Endothelial cell of umbilical vein (primary cell): ENCODE measurements around the gene ISX. TPM values are rescaled to one million over a fixed set of nuclear protein-coding genes. Genes with fewer than 3 reads are reported as not detected.

ENCODE experiments used
- BruUV-seq: library from RNA; stranded (reverse); fragments of 400-500 nt; replicated peaks from 2 replicates; lab custom pipeline; 2021; lab: Mats Ljungman, UMichigan
- CTCF ChIA-PET: fragments of 300-600, 350-600 bp; sonication (Branson Sonifier 250); formaldehyde crosslinking; loops from one replicate; lab custom pipeline; 2021; ENCODE audit warnings: antibody characterized with exemption, inconsistent platforms; lab: Charles Lee
- POLR2A ChIA-PET: fragments of 300-600, 350-600 bp; sonication (Branson Sonifier 250); formaldehyde crosslinking; loops from one replicate; lab custom pipeline; 2021; ENCODE audit warnings: antibody characterized with exemption, inconsistent platforms; lab: Charles Lee
- DNase-seq: peaks from one replicate; pipeline ENCODE4 v3.0.0-alpha.2; 2011; ENCODE audit warnings: low read depth, low spot score
- FAIRE-seq: peaks from 2 replicates; lab custom pipeline; 2011; peaks lifted over from hg19 to GRCh38; lab: Jason Lieb, UNC
- H2AFZ ChIP-seq: 2 replicates; pipeline ENCODE4 v1.6.0; 2012; ENCODE audit warnings: low read depth, low read length, control low read depth, inconsistent platforms
- H3K27ac ChIP-seq: 2 replicates; pipeline ENCODE4 v1.5.1; 2011; ENCODE audit warnings: low read depth, mild to moderate bottlenecking, control low read depth, low read length, moderate library complexity; ENCODE audit not compliant: insufficient read depth
- H3K27me3 ChIP-seq, 2 experiments: 2 replicates each; pipeline versions ENCODE4 v1.6.0 to v1.6.1; 2011; ENCODE audit warnings: low read length in 2 of 2, mixed read lengths in 1 of 2; ENCODE audit not compliant: control insufficient read depth in 2 of 2, insufficient read depth in 2 of 2
- H3K36me3 ChIP-seq, 2 experiments: 2 replicates in 1 of 2; 3 replicates in 1 of 2; pipeline ENCODE4 v1.5.1; 2011; ENCODE audit warnings: low read length in 2 of 2, mild to moderate bottlenecking in 1 of 2, moderate library complexity in 1 of 2; ENCODE audit not compliant: control insufficient read depth in 2 of 2, insufficient read depth in 2 of 2; ENCODE audit errors: extremely low read depth in 1 of 2
- H3K4me1 ChIP-seq: 3 replicates; pipeline ENCODE4 v1.5.1; 2011; ENCODE audit warnings: mild to moderate bottlenecking, low read length; ENCODE audit not compliant: control insufficient read depth, insufficient read depth; ENCODE audit errors: extremely low read depth
- H3K4me2 ChIP-seq: 2 replicates; pipeline ENCODE4 v1.6.1; 2011; ENCODE audit warnings: low read length, control low read depth, mixed read lengths; ENCODE audit not compliant: insufficient read depth
- H3K4me3 ChIP-seq, 3 experiments: fragments of 200-600 bp in 1 of 3; sonication (generic), shearing (Covaris generic) in 1 of 3; replicated peaks in 1 of 3; 2 replicates each; pipeline ENCODE4 v1.5.1; 2011 to 2016; ENCODE audit warnings: control low read depth in 3 of 3, low read length in 3 of 3, mild to moderate bottlenecking in 2 of 3, inconsistent platforms in 1 of 3, low read depth in 1 of 3, moderate library complexity in 1 of 3; ENCODE audit not compliant: insufficient read depth in 1 of 3
- H3K79me2 ChIP-seq: 2 replicates; pipeline ENCODE4 v1.6.0; 2012; ENCODE audit warnings: low read length, inconsistent platforms; ENCODE audit not compliant: control insufficient read depth, insufficient read depth
- H3K9ac ChIP-seq: replicated peaks from 2 replicates; pipeline ENCODE3; 2011; ENCODE audit warnings: low read length, control low read depth; ENCODE audit not compliant: insufficient read depth; ENCODE audit errors: extremely low read depth
- H3K9me1 ChIP-seq: replicated peaks from 3 replicates; pipeline ENCODE4 v1.6.0; 2011; ENCODE audit warnings: mild to moderate bottlenecking, low read length; ENCODE audit not compliant: control insufficient read depth, insufficient read depth; ENCODE audit errors: extremely low read depth
- H3K9me3 ChIP-seq: replicated peaks from 2 replicates; pipeline ENCODE4 v1.5.1; 2012; ENCODE audit warnings: low read length, inconsistent platforms; ENCODE audit not compliant: control insufficient read depth, insufficient read depth
- H4K20me1 ChIP-seq: replicated peaks from 2 replicates; pipeline ENCODE3; 2011; ENCODE audit warnings: mild to moderate bottlenecking, low read length; ENCODE audit not compliant: control insufficient read depth, insufficient read depth; ENCODE audit errors: extremely low read depth
- EZH2 ChIP-seq: IDR thresholded peaks from 2 replicates; pipeline ENCODE4 v1.6.1; 2012; ENCODE audit warnings: borderline replicate concordance, low read depth, mild to moderate bottlenecking, moderate library complexity, low read length, inconsistent platforms; ENCODE audit not compliant: severe bottlenecking
- FOS ChIP-seq: IDR thresholded peaks from 2 replicates; pipeline ENCODE4 v1.6.1; 2011; ENCODE audit warnings: mild to moderate bottlenecking, low read length, moderate library complexity, borderline replicate concordance; ENCODE audit not compliant: insufficient read depth
- GATA2 ChIP-seq: IDR thresholded peaks from 2 replicates; pipeline ENCODE4 v1.7.0; 2011; ENCODE audit warnings: low read depth, mild to moderate bottlenecking, moderate library complexity, mixed read lengths, low read length; ENCODE audit not compliant: insufficient read length, insufficient read depth
- JUN ChIP-seq: IDR thresholded peaks from 2 replicates; pipeline ENCODE4 v1.6.1; 2011; ENCODE audit warnings: borderline replicate concordance, low read depth; ENCODE audit not compliant: insufficient read length, insufficient read depth
- MYC ChIP-seq: IDR thresholded peaks from one replicate; pipeline ENCODE4 v1.6.1; 2011; ENCODE audit warnings: mild to moderate bottlenecking, low read depth, low read length
- POLR2A ChIP-seq: IDR thresholded peaks from 2 replicates; pipeline ENCODE4 v1.6.1; 2012; ENCODE audit warnings: low read depth, mild to moderate bottlenecking, control low read depth, low read length
- POLR2AphosphoS5 ChIP-seq: IDR thresholded peaks from 2 replicates; pipeline ENCODE4 v1.6.1; 2012; ENCODE audit warnings: low read depth, mild to moderate bottlenecking, control low read depth, low read length, moderate library complexity; ENCODE audit not compliant: insufficient read depth
- dilution Hi-C: fragments of 300-500 bp; cut with MboI; formaldehyde crosslinking; loops from one replicate; pipeline ENCODE4 v1.15.0; 2019; ENCODE audit warnings: low sequenced_read_pairs; ENCODE audit not compliant: extremely low pct_ligation_motif_present
- intact Hi-C: fragments of 100-400 bp; cut with micrococcal nuclease; formaldehyde crosslinking; loops from one replicate; pipeline ENCODE4 v1.10.0; 2022
- polyA plus RNA-seq, 4 experiments: library from polyadenylated mRNA; depleted of rRNA in 3 of 4; stranded (reverse) in 3 of 4; unstranded in 1 of 4; fragments of >200 nt; gene quantifications; 2 replicates each; pipeline versions ENCODE4 v1.2.1 to v1.2.3, GENCODE V29; 2011 to 2012; ENCODE audit warnings: missing spikeins in 1 of 4
- total RNA-seq: library from RNA; stranded (reverse); gene quantifications from 2 replicates; pipeline ENCODE4 v1.2.3, GENCODE V29; 2021
- TF ChIP-seq, protein P1 (sequence below), 2 donors: IDR thresholded peaks; 1 replicate in 1 of 2; 2 replicates in 1 of 2; pipeline ENCODE4 v1.5.1; 2011; ENCODE audit warnings: low read length in 2 of 2, mild to moderate bottlenecking in 2 of 2, moderate library complexity in 2 of 2, control low read depth in 1 of 2, inconsistent platforms in 1 of 2, low read depth in 1 of 2; ENCODE audit not compliant: insufficient read depth in 1 of 2; ENCODE audit errors: extremely low read depth in 1 of 2
- TF ChIP-seq, protein P2 (sequence below): IDR thresholded peaks from 2 replicates; pipeline ENCODE4 v1.6.1; 2011; ENCODE audit not compliant: insufficient read depth, insufficient read length

The ISX gene
- total and polyA plus RNA-seq, 2 donors (not counting 3 experiments of a cell fraction or from before 2014, with no cell fraction given) = not detected

DNA sequence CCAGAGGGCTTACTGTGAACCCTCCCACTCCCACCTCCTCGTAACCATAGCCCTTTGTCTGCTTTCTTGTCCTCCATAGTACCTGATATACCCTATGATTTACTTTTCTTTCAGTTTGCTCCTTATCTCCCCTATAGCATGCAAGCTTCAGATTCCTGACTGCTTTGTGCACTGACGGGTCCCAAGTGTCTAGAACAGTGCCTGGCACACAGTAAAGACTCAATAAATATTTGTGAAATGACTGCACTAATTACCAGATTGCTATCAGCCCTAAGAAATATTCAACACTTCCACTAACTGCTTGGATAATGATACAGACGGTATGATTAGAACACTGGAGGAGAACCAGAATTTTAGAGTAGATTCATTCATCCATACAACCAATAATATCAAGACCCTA lies 33.0 kb downstream of the ISX start:
- BruUV-seq = no TSS peak
- no peak for FAIRE-seq
- ChIA-PET CTCF (no interaction called here), POLR2A (no interaction called here)
- no peak for DNase-seq
- H3K79me2 ChIP-seq = no peaks in the 10 kb centered on the region
- no peaks in the 10 kb centered on the region for H3K27me3 ChIP-seq
- H3K4me2 ChIP-seq = no peak overlapping the region
- no peak overlapping the region for H3K9ac ChIP-seq
- H4K20me1 ChIP-seq = no peaks in the 10 kb centered on the region
- peaks cover 2% of the 10 kb centered on the region for H3K9me3 ChIP-seq
- no peak overlapping the region for H3K27ac ChIP-seq
- TF ChIP-seq JUN = no peak
- TF ChIP-seq EZH2 = no peak
- no peak for TF ChIP-seq MYC
- TF ChIP-seq FOS = no peak
- TF ChIP-seq, protein P1, sequence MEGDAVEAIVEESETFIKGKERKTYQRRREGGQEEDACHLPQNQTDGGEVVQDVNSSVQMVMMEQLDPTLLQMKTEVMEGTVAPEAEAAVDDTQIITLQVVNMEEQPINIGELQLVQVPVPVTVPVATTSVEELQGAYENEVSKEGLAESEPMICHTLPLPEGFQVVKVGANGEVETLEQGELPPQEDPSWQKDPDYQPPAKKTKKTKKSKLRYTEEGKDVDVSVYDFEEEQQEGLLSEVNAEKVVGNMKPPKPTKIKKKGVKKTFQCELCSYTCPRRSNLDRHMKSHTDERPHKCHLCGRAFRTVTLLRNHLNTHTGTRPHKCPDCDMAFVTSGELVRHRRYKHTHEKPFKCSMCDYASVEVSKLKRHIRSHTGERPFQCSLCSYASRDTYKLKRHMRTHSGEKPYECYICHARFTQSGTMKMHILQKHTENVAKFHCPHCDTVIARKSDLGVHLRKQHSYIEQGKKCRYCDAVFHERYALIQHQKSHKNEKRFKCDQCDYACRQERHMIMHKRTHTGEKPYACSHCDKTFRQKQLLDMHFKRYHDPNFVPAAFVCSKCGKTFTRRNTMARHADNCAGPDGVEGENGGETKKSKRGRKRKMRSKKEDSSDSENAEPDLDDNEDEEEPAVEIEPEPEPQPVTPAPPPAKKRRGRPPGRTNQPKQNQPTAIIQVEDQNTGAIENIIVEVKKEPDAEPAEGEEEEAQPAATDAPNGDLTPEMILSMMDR (IDR thresholded peaks at IDR 0.05; ENCODE audit: extremely low read depth in 1 of 2, insufficient read depth in 1 of 2, low read depth in 1 of 2, low read length in 2 of 2) = no peak
- no peak for TF ChIP-seq GATA2
- no peak for TF ChIP-seq POLR2A
- no peak for TF ChIP-seq POLR2AphosphoS5
- TF ChIP-seq, protein P2, sequence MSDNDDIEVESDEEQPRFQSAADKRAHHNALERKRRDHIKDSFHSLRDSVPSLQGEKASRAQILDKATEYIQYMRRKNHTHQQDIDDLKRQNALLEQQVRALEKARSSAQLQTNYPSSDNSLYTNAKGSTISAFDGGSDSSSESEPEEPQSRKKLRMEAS = no peak
- no peak overlapping the region for H3K4me3 ChIP-seq
- no peaks in the 10 kb centered on the region for H3K4me1 ChIP-seq
- H3K9me1 ChIP-seq = no peaks in the 10 kb centered on the region
- no peak overlapping the region for H2AFZ ChIP-seq
- intact Hi-C loops (no loop called here), dilution Hi-C loops (no loop called here)
- no peaks in the 10 kb centered on the region for H3K36me3 ChIP-seq
